ENCODE results near the gene LIPA. TPM values are rescaled to one million over a fixed set of nuclear protein-coding genes. Genes with fewer than 3 reads are reported as not detected.
A peak's percentile ranks its signal among the peaks of the same experiment; 100 is the strongest.

LIPA gene
- total RNA-seq, 2 donors from 2014 or later, result 19.8 to 30.4 TPM

GRCh38 chr10:89224739-89225443, 26.7 kb downstream of the LIPA start:
- peak overlapping the region in 3 of 4 donors; percentile 23 to 60 (median 38) for H3K27ac ChIP-seq
- WGBS, 2 donors, result 45 to 52% methylated on average over 18 of the region's 18 CpGs
- ATAC-seq (peak; percentile 67), DNase-seq (peak in 1 of 4 donors; percentile 26)
- intact Hi-C loops (cut with DNase I), result no loop called here
- H3K9me3 ChIP-seq, result no peaks in the 10 kb centered on the region
- no peak overlapping the region for H3K4me3 ChIP-seq
- H3K4me1 ChIP-seq, result no peaks in the 10 kb centered on the region
- TF ChIP-seq POLR2A (IDR thresholded peaks at IDR 0.05), result no peak
- TF ChIP-seq CTCF (IDR thresholded peaks at IDR 0.05), result peak in 5 of 7 experiments; percentile 11 to 36 (median 34)
- no peaks in the 10 kb centered on the region for H3K36me3 ChIP-seq (replicated peaks in 1 of 2; ENCODE audit: insufficient read depth in 1 of 2, low read depth in 2 of 2)
- H3K27me3 ChIP-seq, result no peaks in the 10 kb centered on the region

GRCh38 chr10:89221919-89222318, 29.7 kb downstream of the LIPA start:
- no peak for TF ChIP-seq CTCF (IDR thresholded peaks at IDR 0.05)
- no peak for TF ChIP-seq POLR2A (IDR thresholded peaks at IDR 0.05)
- no peaks in the 10 kb centered on the region for H3K9me3 ChIP-seq
- H3K4me3 ChIP-seq, result no peak overlapping the region
- intact Hi-C loops (cut with DNase I), result no loop called here
- WGBS, 2 donors, result 69 to 70% methylated on average over 2 of the region's 2 CpGs
- DNase-seq (no peak), ATAC-seq (no peak)
- no peaks in the 10 kb centered on the region for H3K27me3 ChIP-seq
- H3K4me1 ChIP-seq, result peaks cover 5% of the 10 kb centered on the region
- no peaks in the 10 kb centered on the region for H3K36me3 ChIP-seq (replicated peaks in 1 of 2; ENCODE audit: insufficient read depth in 1 of 2, low read depth in 2 of 2)
- no peak overlapping the region for H3K27ac ChIP-seq

DNA sequence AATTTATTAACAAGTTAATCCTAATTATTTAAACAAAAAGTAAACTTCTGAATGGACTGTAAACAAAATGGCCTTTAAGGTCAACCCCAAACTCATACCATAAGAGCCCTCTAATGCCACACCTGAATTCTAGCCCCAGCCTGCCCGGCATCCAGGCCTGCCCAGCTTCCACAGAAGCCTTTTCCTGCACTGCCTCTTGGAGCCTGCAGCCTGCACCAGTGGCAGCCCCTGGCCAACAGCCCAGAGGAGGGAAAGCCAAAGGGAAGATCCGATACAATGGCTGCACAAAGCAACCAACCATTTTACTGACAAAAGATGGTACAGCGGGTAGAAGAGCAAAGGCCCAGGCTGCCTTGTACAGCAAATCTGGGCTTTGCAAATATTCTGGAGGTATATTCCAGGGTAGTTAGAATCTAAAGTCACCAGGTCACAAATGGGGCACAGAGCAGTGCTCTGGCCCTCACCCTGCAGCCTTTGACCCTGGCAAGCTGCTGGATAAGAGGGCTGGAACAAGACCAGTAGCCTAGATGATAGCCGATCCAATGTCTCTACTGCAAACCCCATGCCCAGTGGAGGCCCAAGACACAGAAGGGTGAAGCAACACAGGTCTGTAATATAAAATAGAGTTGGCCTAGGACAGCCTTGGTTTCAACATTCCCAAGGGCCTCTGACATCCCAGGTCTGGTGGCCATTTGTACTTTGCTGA, 31.9 kb downstream of the LIPA start:
- intact Hi-C loops (cut with DNase I), result no loop called here
- no peak for DNase-seq
- Histone ChIP-seq H3K27me3 (no peaks in the 10 kb centered on the region), H3K27ac (no peak overlapping the region), H3K4me3 (no peak overlapping the region), H3K4me1 (peaks cover 5% of the 10 kb centered on the region), H3K36me3 (replicated peaks in 1 of 2; ENCODE audit: insufficient read depth in 1 of 2, low read depth in 2 of 2) (no peaks in the 10 kb centered on the region), H3K9me3 (no peaks in the 10 kb centered on the region)
- 81 to 100% methylated on average over 3 to 4 of the region's 4 CpGs for WGBS, 2 donors
- ATAC-seq, result no peak
- no peak for TF ChIP-seq CTCF (IDR thresholded peaks at IDR 0.05)
- no peak for TF ChIP-seq POLR2A (IDR thresholded peaks at IDR 0.05)

- WGBS, 2 donors, result 6 to 7% methylated on average over 6 of the region's 6 CpGs
- DNase-seq, result peak; percentile 46 to 71 (median 58)
- Histone ChIP-seq H3K27me3 (no peaks in the 10 kb centered on the region), H3K36me3 (replicated peaks in 1 of 2; ENCODE audit: insufficient read depth in 1 of 2, low read depth in 2 of 2) (no peaks in the 10 kb centered on the region), H3K4me3 (no peak overlapping the region), H3K4me1 (peaks cover 8% of the 10 kb centered on the region), H3K27ac (peak overlapping the region in 3 of 4 donors; percentile 19 to 49 (median 45)), H3K9me3 (no peaks in the 10 kb centered on the region)
- TF ChIP-seq CTCF (IDR thresholded peaks at IDR 0.05), result peak; percentile 54 to 81 (median 71)
- no peak for TF ChIP-seq POLR2A (IDR thresholded peaks at IDR 0.05)
- intact Hi-C loops (cut with DNase I), result no loop called here
- peak; percentile 58 for ATAC-seq
Measured at GRCh38 chr10:89217057-89217990, 34.3 kb downstream of the LIPA start.

Measured in body of pancreas (tissue), 4 donors.